ENCODE measurements around the gene GLS2.
"Not testable (repeated sequence)": the region's sequence is repeated elsewhere in the genome, so short reads cannot be mapped to it uniquely, and the experiment has no call there.

GLS2 gene

DNA sequence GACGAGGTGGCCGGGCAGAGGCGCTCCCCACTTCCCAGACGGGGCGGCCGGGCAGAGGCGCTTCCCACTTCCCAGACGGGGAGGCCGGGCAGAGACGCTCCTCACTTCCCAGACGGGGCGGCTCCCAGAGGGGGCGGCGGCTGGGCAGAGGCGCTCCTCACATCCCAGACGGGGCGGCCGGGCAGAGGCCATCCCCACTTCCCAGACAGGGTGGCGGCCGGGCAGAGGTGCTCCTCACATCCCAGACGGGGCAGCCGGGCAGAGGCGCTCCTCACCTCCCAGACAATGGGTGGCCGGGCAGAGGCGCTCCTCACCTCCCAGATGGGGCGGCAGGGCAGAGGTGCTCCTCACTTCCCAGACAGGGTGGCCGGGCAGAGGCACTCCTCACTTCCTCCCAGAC, 6.5 kb upstream of the GLS2 start:
- peak in 1 of 42 donors; percentile 16 for DNase-seq
- intact Hi-C loops (cut with DNase I), result not testable (repeated sequence)

DNA sequence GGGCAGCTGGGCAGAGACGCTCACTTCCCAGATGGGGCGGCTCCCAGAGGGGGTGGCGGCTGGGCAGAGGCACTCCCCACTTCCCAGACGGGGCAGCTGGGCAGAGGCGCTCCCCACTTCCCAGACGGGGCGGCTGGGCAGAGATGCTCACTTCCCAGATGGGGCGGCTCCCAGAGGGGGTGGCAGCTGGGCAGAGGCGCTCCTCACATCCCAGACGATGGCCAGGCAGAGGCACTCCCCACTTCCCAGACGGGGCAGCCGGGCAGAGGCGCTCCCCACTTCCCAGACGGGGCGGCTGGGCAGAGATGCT, 6.1 kb upstream of the GLS2 start:
- intact Hi-C loops (cut with DNase I); DNase-seq: not testable (repeated sequence)

DNA sequence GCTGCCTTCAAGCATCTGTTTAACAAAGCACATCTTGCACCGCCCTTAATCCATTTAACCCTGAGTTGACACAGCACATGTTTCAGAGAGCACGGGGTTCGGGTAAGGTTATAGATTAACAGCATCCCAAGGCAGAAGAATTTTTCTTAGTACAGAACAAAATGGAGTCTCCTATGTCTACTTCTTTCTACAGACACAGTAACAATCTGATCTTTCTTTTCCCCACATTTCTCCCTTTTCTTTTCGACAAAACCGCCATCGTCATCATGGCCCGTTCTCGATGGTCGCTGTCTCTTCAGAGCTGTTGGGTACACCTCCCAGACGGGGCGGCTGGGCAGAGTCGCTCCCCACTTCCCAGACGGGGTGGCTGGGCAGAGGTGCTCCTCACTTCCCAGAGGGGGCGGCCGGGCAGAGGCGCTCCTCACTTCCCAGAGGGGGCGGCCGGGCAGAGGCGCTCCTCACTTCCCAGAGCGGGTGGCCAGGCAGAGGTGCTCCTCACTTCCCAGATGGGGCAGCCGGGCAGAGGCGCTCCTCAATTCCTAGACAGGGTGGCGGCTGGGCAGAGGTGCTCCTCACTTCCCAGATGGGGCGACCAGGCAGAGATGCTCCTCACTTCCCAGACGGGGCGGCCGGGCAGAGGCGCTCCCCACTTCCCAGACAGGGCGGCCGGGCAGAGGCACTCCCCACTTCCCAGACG, 5.6 kb upstream of the GLS2 start:
- peak in 1 of 42 donors; percentile 18 for DNase-seq
- intact Hi-C loops (cut with DNase I), result not testable (repeated sequence)

DNA sequence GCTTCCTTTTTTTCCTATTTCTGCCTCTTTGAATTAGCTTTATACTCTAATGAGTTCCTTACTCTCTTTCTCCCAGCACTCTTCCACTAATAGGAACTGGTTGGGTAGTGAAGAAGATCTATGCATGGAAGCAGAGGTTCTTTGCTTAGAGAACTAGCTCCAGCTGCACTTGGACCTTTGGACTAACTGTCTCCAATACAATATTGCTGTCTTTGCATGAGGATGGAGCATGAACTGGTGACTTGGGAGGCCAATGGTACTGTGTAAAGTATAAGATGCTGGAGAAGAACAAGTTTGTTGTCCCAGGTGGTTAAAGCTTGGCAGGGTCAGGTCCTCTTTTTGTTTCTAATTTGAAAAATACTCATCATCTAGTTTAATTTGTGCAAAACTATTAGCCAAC, 2.4 kb upstream of the GLS2 start:
- intact Hi-C loops (cut with DNase I), result no loop called here
- peak in 1 of 42 donors; percentile 5 for DNase-seq

DNA sequence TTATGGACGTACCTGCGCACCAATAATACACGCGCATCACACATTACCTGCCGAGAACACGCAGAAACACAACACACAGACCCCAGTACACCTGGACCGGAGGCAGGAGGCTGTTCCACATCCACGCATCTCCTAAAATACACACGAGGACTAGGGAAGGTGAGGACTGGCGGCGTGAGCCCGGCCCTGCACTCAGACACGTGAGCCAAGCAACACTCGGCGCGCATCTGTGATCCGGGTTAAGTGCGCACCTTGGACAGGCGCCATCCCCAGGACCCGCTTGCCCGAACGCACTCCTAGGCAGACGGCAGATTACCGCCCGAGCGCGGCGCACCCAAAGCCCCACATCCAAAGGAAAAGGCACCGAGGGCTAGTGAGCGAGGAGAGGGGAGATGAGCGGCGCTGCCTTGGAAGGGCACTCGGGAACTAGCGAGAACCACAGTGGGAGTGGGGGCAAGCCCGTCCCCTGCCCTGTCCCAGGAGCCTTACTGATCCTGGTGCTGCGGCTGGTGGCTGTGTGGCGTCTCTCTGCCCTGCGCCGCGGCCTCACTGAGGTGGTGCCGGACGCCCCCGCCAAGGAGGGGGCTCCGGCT, 417 bp downstream of the GLS2 start:
- peak; percentile 25 to 76 (median 50) for DNase-seq
- intact Hi-C loops (cut with DNase I), result no loop called here

DNA sequence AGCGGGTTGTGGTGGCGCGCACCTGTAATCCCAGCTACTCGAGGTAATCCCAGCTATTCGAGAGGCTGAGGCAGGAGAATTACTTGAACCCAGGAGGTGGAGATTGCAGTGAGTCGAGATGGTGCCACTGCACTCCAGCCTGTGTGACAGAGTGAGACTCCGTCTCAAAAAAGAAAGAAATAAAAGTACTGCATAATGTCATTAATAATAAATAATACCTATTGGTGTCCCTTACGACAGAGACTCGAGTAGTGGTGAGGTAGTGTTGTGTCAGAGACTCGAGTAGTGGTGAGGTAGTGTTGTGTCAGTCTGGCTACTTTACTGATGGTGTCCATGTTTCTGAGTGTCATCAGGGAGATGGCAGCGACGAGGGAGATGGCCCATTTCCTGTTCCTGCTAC, 1.3 kb downstream of the GLS2 start:
- DNase-seq, result no peak

DNA sequence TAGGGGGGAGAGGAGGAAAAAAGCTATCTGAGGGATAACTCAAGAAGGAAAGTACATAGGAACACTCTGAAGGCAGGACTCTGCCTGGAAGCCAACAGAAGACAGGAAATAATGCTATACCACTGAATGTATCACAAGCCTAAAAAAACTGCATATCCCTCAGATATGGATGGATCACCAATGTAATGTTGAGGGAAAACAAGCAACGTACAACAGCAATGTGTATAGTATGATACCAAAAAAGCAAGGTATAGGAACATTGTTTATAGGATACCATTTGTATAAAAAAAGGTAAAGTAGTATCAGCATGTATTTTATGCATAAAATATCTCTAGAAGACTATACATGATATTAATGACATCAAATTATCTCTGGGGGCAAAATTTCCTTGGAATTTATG, 3.4 kb downstream of the GLS2 start:
- no peak for DNase-seq
- intact Hi-C loops (cut with DNase I), result no loop called here

More for the DNA sequence above, 1.3 kb downstream of the GLS2 start:
- intact Hi-C loops (cut with DNase I), result no loop called here

DNA sequence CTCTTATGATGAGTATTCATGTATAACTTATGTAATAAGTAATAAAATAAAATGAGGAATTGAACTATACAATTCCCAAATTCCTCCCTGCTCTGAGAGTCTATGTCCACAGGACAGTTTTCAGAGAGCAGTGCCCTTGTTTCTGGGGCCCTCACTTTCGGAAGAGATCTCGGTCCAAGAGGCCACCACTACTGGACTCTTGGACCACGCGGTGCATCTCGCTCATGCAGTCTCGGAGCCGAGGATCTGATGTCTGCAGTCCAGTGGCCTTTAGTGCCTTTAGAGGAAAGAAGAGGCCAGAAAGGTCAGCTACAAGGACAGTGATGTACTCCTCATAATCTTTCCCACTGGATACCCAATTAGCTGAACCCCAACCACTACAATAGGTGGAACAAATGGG, 8.3 kb downstream of the GLS2 start:
- DNase-seq, result no peak
- intact Hi-C loops (cut with DNase I), result no loop called here

DNA sequence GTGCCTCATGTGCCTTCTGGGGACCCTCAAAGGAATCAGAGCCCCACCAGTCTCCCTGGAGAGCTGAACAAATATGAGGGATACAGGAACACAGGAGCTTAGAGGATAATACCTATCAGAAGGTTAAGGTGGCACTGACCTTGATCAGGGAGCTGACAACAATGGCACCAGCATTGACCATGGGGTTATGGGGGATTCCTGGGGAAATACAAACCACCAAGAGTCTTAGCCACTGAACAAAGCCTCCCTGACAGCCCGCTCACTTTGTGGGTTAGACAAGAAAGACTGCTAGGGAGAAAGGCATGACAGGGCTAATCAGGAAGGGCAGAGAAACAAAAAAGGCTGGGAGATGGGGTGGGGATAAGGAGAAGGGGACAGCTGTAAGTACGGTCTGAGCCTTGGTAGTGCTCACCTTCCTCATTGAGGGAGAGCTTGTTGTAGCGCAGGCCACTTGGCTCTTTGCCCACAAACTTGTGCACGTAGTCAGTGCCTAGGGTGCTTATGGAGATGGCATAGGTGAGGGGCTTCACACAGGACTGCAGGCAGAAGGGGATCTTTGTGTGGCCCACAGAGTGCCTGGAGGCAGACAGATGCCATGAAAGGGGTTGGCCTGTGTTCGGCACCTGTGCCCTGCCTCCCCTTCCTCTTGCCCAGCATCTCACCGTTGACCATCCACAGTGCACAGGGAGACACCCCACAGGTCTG, 10.3 kb downstream of the GLS2 start:
- intact Hi-C loops (cut with DNase I), result no loop called here
- DNase-seq, result no peak

DNA sequence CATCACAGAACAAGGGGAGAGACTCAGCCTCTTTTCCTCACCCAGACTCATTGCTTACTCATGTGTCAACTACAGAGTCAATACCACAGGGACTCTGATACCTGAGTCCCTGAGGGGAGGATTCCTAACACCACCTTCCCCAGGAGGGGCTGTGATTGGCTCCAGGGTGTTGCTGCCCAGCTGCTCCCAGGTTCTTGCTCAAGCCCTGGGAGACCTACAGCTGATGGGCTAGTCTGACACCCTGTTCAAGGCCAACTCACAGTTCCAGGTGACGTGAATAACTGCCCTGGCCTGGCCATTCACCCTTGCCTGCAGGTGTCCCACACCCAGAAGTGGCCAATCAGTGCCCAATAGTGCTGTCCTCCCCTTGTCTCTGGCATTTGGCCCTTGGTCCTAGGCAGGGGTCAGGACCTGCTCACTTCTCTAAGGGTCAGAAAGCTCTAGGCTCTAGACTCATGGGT, 11.0 kb downstream of the GLS2 start:
- DNase-seq, result no peak
- intact Hi-C loops (cut with DNase I), result no loop called here

DNA sequence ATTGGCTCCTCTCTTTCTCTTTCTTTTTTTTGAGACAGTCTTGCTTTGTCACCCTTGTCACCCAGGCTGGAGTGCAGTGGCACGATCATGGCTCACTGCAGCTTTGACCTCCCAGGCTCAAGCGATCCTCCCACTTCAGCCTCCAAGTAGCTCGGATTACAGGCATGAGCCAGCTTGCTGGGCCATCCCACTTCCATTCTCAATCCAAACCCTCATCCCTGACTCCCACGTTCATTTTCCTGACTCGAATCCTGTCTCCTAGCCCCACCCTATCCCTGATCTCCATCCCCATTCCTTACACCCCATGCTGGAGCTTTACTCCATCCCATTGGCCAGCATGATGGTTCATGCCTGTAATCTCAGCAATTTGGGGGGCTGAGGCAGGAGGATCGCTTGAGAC, 11.8 kb downstream of the GLS2 start:
- intact Hi-C loops (cut with DNase I), result no loop called here
- DNase-seq, result no peak

DNA sequence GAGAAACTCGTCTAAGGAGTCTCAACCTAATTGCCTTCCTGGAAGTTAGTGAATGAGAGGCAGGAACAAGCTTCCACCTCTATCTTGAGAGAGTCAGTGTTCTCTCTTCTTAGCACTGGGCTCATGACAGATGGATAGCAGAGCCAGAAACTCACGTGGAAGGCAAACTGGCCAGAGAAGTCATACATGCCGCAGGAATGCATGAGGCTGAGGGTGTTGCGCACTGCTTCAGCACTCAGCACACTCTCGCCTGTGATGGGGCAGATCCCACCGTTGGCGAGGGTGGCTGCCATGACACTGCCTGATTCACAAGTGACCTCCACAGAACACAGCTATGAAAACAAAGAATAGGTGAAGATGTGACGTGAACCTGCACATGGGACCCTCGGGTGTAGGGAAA, 13.6 kb downstream of the GLS2 start:
- DNase-seq, result no peak
- intact Hi-C loops (cut with DNase I), result no loop called here

DNA sequence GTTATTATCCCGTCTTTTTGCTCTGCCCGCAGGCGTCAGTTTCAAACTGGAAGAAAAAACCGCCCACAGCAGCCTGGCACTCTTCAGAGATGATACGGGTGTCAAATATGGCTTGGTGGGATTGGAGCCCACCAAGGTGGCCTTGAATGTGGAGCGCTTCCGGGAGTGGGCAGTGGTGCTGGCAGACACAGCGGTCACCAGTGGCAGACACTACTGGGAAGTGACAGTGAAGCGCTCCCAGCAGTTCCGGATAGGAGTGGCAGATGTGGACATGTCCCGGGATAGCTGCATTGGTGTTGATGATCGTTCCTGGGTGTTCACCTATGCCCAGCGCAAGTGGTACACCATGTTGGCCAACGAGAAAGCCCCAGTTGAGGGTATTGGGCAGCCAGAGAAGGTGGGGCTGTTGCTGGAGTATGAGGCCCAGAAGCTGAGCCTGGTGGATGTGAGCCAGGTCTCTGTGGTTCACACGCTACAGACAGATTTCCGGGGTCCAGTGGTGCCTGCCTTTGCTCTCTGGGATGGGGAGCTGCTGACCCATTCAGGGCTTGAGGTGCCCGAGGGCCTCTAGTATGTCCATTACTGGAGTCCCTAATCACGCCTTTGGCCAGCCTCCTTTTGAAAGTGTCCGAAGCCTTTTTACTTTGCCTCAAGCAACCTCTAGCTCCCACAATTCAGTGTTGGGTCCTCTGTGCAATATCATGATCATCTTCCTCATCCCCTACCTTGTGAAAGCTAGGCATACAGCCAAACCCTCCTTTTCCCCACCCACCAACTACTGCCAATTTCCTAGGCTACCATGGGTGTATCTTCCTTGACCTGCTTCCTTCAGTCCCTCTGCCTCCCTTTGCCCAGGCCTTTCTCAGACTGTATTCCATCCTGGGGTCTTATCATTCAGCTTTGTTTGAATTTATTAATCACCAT, 18.7 kb downstream of the GLS2 start:
- DNase-seq, result peak in 35 of 42 donors; percentile 7 to 57 (median 24)
- intact Hi-C loops (cut with DNase I), result loop anchor here (5.0 kb wide), 1 partner anchor 137 kb away; the partner anchor contains the start of gene PAN2

DNA sequence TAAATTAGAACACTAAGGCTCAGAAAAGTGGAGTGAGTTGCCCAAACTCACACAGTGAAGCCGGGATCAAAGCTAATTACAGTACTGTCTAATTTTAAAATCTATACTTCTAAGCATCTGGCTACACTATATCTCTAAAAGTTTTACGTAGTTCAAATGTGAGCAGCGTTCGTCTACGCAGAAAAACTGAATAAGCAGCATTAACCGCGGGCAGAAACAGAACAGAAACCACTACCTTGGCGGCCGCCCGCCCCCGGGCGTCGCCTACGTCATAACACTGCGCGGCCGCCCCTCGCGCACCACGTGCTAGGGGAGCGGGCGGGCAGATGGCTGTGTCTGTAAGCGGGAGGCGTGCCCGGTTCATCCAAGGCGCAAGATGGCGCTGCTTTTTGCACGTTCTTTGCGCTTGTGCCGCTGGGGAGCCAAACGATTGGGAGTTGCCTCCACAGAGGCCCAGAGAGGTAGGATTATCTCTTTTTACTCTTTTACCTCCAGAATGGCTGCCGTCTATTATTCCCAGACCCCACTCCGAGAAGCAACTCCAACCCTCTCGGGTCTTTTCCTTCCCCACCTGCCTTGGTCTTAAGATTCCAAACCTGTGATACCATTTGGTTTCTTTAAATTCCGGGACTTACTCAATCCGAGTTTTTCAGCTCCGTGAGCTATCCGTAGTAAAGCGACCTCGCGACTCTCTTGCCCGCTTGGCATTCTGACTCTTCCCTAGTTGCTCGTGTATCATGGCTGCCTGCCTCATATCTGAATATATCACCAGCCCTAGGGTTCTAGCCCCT, 19.6 kb downstream of the GLS2 start, which contains the start of gene SPRYD4:
Gene SPRYD4 (plus strand): TSS at position 363 of the 791 bp plus-strand sequence. CDS start 14 bp downstream, at position 377.
- intact Hi-C loops (cut with DNase I), result loop anchor here (5.0 kb wide), 1 partner anchor 136 kb away; the partner anchor contains the start of gene PAN2
- DNase-seq, result peak; percentile 91 to 98 (median 96)

DNA sequence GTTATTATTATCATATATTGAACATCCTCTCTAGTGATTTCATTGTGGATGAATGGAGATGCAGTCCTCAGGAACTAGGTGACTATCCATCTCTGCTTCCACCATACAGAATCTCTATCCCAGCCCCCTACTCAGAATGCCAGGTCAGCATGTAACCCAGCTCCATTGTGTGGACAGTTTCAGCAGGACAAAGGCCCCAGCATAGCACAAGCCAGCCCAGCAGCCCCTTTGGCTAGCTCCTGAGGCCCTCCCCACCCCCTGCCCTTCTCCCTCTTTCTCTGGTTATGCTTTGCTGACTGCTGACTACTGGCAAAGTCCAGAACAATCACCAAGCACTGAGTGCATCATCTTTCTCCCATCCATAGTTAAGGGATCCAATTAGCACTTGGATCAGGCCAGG, 25.4 kb downstream of the GLS2 start:
- DNase-seq, result no peak
- intact Hi-C loops (cut with DNase I), result no loop called here

DNA sequence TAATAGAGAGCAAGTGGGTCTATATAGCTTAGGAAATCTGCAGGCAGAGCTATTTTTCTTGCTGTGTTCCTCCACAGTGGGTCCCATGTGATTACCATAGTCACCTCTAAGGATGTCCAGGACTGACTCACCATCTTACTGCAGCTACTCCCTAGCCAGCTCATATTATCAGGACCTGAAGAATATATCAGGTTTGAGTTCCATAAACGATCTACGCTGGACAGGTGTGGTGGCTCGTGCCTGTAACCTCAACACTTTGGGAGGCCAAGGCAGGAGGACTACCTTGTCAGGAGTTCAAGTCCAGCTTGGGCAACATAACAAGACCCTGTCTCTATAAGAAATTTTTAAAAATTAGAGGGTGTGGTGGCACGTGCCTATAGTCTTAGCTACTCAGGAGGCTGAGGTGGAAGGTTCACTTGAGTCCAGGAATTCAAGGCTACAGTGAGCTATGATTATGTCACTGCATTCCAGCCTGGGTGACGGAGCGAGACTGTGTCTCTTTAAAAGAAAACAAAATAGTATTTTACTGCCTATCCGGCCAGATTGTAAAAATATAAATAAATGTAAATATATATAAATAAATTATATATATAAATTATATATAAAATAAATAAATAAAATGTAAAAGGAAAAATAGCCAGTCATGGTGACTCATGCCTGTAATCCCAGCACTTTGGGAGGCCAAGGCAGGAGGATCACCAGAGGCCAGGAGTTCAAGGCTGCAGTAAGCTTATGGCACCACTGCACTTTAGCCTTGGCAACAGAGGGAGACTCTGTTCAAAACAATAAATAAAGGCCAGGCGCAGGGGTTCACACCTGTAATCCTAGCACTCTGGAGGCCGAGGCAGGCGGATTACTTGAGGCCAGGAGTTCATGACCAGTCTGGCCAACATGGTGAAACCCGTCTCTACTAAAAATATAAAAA, 26.5 kb downstream of the GLS2 start:
- intact Hi-C loops (cut with DNase I), result no loop called here
- no peak for DNase-seq

DNA sequence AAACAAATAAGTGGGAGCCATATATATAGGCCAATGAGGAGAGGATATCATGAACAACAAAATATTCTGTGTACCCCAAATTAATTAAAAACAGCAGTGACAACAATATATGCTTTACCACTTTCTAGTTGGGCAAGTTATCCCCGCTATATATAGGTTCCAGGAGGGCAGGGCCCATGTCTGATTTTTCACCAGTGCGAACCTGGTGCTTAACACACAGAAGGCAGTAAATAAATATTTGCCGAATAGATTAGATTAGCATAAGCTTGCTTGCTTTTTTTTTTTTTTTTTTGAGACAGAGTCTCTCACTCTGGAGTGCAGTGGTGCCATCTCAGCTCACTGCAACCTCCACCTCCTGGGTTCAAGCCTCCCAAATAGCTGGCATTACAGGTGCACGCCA, 30.1 kb downstream of the GLS2 start:
- DNase-seq, result no peak
- intact Hi-C loops (cut with DNase I), result no loop called here

All from head of caudate nucleus (tissue), 42 donors.